Stomach (tissue), 4 donors: Measurements from ENCODE around the gene MRGPRE.

Experiments used
- EP300 ChIP-seq: sonication (generic); formaldehyde crosslinking; IDR thresholded peaks from one replicate; pipeline ENCODE4 v1.6.1; 2017; ENCODE audit warnings: antibody characterized with exemption
- POLR2A ChIP-seq, 4 donors: fragments of 450-650 bp; IDR thresholded peaks; one replicate each; pipeline ENCODE4 v1.6.1; 2016; ENCODE audit warnings: antibody characterized with exemption in 4 of 4, control low read depth in 2 of 4, mild to moderate bottlenecking in 1 of 4, moderate library complexity in 1 of 4
- TF ChIP-seq, protein P1 (sequence below), 7 experiments: fragments of 450-650 bp in 4 of 7; fragments of 200-600 bp in 3 of 7; sonication (generic) in 3 of 7; IDR thresholded peaks; one replicate each; pipeline ENCODE4 v1.5.1; 2016 to 2019; ENCODE audit warnings: antibody characterized with exemption in 7 of 7, control low read depth in 2 of 7, mild to moderate bottlenecking in 1 of 7

DNA sequence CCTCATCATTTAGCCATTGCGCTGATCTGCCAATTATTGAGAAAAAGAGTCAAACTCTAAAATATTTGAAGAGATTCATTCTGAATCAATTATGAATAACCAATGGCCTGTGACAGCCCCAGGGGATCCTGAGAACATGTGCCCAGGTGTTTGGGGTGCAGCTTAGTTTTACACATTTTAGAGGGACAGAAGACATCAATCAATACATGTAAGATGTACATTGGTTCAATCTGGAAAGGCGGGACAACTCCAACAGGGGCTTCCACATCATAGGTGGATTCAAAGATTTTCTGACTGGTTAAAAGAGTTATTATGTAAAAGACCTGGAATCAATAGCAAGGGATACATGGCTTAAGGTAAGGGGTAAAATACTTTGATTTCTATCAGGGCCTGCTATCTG lies 4.9 kb upstream of the MRGPRE start:
- TF ChIP-seq EP300 (no peak), POLR2A (IDR thresholded peaks at IDR 0.05) (no peak)
- TF ChIP-seq, protein P1, sequence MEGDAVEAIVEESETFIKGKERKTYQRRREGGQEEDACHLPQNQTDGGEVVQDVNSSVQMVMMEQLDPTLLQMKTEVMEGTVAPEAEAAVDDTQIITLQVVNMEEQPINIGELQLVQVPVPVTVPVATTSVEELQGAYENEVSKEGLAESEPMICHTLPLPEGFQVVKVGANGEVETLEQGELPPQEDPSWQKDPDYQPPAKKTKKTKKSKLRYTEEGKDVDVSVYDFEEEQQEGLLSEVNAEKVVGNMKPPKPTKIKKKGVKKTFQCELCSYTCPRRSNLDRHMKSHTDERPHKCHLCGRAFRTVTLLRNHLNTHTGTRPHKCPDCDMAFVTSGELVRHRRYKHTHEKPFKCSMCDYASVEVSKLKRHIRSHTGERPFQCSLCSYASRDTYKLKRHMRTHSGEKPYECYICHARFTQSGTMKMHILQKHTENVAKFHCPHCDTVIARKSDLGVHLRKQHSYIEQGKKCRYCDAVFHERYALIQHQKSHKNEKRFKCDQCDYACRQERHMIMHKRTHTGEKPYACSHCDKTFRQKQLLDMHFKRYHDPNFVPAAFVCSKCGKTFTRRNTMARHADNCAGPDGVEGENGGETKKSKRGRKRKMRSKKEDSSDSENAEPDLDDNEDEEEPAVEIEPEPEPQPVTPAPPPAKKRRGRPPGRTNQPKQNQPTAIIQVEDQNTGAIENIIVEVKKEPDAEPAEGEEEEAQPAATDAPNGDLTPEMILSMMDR (IDR thresholded peaks at IDR 0.05), result no peak
